NCI-H510A (cell line): Measurements from ENCODE around the gene TRIM25.

ENCODE experiments used
- DNase-seq: peaks from one replicate; lab custom pipeline; 2025; lab: John Stamatoyannopoulos, UW

The TRIM25 gene

DNA sequence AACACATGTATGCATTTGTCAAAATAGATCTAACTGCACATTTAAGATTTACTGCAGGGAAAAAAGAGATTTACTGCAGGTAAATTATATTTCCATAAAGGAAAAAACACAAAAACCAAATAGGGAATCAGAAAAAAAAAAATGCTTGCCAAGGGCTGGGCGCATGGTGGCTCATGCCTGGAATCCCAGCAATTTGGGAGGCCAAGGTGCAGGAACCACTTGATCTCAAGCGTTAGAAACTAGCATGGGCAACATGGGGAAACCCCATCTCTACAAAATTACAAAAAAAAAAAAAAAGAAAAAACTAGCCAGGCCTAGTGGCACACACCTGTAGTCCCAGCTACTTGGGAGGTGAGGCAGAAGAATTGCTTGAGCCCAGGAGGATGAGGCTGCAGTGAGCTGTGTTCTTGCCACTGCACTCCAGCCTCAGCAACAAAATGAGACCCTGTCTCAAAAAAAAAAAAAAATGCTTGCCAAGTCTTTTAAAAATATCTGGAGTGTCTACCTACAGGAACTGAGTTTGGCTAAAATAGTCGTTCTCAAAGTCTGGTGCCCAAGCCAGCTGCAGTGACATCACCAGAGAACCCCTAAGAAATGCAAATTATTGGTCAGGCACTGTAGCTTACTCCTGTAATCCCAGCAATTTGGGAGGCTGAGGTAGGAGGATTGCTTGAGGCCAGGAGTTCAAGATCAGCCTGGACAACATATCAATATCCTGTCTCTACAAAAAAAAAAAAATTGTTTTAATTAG, 17.5 kb downstream of the TRIM25 start:
- DNase-seq, result no peak

DNA sequence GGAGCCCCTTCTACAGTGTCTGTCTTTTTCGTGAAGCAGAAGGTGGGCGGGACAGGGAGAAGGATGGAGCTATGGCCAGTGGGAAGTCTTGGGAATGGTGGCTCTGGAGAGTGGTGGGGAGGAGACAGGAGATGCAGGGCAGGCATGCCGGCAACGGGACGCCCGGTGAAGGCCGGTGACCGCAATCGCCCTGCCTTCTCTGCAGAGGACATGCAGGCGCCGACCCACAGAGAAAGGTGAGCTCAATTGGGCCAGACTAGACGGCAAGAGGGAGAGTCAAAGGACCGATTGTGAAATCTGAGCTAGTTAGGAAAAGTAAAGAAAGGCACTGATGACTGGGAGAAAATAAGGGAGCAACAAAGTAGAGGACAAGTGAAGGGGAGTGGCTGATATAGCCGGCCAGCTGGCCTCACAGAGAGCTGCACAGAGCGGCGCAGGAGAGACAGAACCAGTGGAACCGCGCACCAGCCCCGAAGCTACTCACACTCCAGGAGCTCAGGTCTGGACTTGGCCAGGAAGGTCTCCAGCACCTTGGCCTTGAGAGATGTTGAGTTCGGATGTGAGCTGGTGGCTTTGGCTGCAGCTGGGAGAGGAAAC, 18.9 kb downstream of the TRIM25 start:
- DNase-seq, result no peak

DNA sequence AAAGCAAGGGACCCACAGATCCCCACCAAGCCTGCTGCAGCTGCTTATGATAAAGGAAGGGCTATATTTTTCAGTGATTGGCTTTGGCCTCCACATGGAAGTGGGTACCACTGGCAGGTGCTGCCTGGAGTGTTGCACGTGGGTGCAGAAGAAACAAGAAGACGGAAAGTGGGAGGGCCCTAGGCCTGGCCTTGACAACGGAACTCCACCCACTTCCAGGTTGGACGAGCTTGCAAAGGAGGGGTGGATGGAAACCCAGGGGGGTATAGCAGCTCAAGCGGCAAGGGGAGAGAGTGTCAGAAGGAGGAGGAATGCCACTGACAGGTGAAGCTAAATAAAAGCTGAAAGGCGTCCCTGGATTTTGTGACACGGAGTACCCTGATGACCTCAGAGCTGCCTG, 20.3 kb downstream of the TRIM25 start:
- no peak for DNase-seq

DNA sequence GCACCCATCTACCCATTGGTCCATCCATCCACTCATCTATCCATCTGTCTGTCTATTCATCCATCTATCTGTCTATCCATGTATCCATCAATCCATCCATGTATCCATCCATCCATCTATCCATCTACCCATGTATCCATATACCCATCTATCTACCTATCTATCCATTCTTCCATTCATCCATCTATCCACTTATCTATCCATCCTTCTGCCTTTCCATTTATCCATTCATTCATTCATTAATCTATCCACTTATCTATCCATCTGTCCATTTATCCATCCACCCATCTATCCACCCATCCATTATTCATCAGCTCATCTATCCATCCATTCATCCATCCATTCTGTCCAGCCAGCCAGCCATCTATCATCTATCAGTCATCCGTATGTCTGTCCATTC, 21.5 kb downstream of the TRIM25 start:
- DNase-seq, result no peak

DNA sequence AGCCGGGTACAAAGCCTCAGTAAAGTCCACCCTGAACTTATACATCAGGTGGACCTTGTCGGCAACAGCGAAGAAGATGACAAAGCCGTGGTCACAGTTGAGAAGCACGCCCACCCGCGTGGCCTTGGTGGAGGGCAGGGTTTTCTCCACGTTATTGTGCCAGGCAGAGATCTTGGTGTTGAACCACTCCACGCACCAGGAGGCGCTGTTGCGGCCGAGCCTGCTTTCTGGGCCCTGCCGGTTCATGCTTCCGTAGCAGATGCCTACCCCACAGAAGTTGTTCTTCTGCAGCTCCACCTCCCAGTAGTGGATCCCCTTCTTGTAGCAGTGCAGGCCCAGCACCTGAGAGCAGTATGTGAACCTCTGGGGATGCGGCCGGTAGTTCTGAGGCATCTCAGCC, 22.1 kb downstream of the TRIM25 start:
- no peak for DNase-seq

DNA sequence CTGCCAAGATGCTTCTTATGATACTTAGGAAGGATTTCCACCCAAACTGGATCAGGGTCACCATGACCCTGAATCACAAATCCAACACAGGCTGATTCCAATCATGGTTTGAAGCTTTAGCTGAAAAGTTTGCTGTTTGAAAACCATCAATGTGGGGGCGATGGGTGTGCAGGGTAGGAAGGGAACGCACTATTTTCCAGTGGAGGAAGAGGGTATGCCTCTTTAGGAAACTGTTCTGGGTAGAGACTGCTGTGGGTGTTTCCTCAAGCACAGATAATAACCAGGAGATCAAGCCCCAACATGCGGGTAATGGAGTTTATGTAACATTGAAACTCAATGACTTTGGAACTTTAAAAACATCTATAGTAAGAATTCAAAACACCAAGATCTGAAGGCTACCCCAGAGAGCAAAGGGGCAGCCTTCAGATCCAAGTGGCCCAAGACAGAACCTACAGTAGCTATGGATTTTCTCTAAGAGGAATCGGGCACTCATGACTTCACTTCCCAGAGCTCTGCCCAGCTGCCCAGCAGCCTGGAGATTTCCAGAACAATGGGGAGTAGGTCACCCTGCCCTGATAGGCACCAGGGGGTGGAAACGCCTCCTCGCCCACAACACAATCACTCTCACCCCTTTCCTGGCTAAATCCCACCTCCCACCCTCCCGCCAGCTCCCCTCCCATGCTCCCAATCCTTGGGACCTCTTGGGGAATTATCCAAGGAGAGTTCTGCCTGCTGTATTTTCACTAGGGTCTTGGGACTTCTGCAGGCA, 22.8 kb downstream of the TRIM25 start:
- DNase-seq, result no peak

DNA sequence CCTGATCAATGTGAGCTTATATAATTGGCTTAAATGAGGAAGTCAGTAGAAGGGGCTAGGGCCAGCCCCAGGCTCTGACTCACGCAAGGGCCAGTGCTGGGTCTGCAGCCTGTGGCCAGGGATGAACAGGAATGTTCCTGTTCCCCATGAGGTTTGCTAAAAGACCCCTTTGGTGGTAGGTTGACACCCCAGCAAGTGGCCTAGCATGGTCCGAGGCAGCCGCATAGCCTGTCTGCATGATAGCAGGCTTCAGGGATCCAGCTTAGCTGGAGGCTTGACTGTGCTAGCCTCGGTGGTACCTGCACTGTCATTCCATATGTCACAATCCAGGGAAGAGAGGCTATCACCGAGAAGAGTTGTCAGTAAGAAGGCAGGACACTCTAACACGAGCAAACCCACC, 23.5 kb downstream of the TRIM25 start:
- no peak for DNase-seq

DNA sequence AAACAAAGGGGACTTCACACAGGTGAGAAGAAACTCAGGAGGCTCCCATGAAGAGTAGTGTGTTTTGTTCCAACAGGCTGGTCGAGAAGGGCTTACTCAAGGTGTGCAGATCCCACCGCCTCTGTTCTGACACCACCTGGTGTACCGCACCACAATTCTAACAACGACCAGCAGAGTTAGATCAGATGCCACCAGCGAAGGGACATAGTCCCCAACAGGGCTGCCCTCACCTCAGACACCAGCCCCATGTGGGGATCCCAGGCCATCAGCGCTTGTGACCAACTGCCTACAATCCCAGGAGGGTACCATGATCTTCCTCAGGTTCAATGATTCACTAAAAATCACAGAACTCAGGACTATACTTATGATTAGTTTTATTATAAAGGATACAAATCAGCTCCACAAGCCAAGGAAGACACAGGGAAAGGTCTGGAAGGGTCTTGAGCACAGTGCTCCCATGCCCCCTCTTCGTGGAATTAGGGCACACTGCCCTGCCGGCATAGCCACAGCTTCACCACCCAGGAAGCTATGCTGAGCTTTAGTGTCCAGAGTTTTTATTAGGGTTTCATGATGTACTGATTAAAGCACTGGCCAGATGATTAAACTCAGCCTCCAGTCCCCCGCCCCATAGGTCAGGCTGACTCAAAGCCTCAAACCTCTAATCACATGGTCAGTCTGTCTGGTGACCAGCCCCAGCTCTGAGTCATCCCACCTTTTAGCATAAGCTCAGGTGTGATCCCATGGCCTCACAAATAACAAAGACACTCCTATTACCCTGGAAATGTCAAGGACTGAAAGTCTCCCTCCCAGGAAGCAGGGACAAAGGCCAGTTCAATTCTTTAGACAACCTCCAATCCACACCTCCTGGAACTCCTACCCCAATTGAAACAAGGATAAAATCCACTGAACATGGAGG, 26.0 kb downstream of the TRIM25 start:
- DNase-seq, result no peak

DNA sequence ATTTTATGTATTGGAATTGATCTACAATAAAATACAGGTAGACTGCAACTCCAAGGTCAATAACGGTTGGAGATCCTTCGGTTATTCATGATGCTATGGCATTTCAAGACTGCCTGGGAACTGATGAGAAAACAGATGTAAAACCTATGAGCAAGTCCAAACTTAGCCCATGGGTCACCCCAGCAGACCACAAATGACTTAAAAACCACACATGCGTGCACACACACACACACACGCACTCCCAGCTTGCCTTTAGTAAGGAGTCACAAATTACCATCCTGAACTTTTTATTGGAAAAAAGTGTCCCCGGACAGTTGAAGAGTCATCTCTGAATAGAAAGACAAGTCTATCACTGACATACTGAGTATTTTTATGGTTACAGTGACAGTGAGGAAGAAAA, 26.7 kb downstream of the TRIM25 start:
- DNase-seq, result no peak

DNA sequence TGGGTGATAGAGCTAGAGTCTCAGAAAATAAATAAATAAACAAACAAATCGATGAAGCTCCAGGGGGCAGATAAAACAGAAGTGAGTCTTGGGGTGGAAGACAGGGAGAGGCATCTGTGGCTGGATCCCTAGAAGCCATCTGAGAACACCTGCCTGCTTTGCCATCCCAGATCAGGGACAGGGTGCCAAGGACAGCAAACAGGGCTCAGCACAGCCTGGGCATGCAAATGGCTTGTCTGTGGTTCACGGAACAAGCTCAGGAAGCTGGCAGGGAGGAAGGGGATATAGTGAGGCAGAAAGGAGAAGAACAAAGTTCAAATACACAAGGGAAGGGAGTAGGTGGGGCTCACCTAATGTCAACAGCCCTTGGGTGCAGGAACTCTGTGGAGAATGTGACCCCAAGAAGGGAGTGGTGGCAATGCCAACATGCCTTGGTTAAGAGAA, 27.5 kb downstream of the TRIM25 start:
- DNase-seq, result no peak

DNA sequence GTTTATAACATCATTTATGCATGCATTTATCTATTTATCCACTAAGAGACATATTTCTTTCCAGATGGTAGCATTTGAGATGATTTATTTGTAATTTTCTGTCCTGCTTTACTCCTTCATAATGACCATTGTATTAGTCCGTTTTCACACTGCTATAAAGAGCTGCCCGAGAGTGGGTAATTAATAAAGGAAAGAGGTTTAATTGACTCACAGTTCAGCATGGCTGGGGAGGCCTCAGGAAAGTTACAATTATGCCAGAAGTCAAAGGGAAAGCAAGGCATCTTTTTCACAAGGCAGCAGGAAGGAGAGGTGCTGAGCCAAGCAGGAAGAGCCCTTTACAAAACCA, 28.6 kb downstream of the TRIM25 start:
- DNase-seq, result no peak

DNA sequence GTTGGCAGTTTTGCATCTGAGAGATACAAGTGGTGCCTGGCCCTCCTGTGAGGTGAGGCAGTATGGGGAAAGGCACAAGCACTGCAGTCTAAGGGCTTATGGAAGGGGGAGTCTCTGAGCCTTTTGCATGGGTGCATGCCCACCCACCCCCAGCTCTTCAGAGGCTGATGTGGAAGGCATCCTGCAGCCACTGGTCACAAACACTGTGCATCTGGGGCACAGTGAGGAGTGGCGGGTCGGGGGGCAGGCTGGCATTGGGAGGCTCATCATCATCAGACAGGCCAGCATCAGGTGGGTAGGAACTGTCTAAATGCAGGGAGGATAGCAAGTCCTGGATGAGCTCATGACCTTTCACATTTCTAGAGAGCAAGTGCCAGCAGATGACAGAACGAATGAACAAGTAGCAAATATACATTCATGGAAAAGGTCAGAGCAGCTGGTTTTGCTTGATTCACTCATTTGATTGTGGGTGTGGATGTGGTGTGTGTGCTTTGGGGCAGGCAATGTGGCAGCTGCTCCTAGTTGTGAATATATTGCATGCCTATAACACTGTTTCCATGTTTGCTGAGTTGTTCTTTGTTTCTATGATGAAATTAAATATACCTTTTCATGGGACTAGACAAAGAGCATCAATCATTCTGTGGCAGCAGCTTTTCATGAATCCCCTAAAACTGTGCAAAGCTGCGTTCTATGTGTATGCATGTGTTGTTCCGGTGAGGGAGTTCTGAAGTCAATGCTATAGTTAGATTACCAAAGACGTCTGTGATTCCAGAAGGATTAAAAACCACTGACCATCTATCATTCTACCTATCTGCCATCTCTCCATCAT, 29.2 kb downstream of the TRIM25 start:
- DNase-seq, result no peak

DNA sequence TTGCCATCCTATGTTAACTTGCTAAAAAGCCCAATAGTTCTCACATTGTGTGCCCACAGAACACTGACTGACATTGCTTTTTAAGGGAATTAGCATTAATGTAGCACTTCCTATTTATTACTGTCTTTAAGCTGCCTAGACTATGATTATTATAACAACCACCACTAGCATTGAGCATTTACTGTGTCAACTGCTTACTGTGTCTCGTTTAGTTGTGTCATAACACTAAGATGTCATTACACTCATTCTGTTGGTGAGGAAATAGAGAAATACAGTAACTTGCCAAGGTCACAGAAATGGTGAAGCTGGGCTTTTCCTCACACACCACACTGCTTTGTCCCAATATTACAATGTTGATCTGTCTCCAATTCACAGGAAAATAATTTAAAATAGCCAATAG, 30.2 kb downstream of the TRIM25 start:
- no peak for DNase-seq

DNA sequence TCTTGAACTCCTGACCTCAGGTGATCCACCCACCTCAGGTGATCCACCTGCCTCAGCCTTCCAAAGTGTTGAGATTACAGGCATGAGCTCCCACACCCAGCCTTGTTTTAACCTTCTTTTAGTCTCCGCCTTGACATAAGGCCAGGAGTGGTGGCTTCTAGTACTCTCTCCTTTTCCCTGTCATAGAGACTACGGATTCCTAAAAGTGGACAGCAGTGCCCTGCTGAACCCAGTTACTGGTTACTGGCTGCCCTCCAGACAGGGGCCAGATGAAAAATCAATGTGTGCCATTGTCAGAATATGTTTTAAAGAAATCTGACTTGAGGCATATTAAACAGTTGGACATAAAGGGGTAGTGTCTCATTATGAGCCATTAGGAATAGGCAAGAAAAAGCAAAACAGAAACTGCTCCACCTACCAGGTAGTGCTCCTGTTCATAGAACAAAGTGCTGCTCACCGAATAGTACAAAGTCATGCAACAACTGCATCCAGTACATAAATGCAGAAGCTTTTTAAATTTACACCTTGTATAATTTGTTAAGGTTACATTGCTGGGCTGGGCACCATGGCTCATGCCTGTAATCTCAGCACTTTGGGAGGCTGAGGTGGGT, 32.1 kb downstream of the TRIM25 start:
- DNase-seq, result no peak

DNA sequence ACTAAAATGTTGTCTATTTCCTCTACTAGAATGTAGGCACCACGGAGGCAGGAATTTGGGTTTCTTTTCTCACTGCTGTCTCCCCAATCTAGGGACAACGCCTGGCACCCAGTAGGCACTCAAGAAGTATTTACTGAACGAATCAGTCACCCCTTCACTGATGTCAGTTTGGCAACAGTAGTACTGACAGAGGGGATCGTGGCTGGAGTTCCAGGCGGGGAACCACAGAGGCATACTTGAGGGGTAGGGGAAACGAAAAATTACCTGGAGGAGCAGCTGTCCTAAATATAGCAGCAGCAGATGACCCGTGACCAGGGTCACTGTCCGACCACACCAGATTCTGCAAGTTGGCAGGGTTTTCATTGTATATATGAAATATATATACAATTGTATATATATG, 33.3 kb downstream of the TRIM25 start:
- DNase-seq, result no peak

DNA sequence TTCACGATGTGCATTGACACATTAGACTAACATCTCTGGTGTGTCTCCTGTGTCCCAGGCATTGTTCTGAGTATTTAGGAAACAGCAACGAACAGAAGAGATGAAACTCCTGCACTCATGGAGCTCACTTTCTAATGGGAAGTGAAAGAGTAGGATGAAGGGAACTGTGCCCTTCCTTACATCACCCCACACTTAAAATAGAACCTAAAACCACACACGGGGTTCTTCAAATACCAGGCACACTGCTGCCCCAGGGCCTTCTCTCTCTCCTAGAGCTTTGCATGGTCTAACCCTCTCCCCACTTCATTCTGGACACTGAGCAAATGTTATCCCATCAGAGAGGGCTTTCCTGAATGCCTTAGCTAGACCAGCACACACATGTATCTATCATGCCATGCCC, 33.7 kb downstream of the TRIM25 start:
- no peak for DNase-seq

DNA sequence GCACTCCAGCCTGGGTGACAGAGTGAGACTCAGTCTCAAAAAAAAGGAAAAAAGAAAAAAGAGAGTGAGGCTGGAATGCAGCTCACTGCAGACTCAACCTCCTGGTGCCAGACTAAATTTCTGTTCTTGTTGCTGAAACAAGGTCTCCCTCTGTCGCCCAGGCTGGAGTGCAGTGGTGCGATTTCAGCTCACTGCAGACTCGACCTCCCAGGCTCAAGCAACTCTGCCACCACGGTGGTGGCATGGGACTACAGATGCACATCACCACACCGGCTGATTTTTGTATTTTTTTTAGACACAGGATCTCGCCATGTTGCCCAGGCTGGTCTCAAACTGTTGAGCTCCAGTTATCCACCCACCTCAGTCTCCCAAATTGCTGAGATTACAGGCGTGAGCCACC, 34.6 kb downstream of the TRIM25 start:
- no peak for DNase-seq

DNA sequence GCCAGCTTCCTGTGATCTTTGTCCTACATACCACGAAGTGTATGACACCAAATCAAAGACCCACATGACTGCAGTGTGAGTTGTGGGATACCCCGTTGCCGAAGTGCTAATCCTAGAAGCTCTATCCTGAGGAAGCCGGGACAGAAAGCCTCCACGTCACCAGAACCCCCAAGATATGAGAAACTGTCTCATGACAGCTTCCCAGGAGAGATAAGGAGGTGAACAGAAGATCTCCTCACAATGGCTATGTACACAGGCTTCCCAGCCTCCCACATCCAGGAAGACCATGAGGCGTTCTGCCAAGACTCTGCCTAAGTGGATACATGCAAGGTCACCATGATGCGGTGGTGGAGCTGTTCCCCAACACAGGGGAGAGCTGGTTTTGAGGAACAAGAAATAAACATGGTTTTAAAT, 37.1 kb downstream of the TRIM25 start:
- no peak for DNase-seq

DNA sequence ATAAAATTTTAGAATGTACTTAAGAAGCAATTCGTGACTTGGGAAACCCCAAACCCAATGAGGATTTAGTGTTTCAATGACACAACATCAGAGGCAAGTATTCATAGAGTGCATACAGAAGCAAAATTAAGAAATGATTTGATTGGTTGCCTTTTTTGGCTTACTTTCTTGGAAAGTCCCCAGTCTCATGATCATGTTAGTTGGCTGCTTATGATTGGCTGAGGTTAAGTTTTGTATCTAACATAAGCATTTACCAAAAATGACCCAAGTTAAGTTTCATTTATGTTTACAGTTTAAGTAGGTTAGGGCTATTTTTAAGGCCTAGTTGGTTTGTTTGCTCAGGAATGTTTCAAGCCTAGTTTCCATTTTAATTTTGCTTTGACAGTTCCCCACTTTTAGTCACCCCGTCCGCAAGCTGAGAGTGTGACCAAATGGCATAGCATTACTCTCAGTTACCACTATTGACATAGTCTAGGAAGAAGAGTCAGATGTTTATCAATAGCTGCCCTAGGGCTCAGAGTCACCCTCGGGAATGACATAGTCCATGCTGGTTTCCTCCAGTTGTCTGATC, 43.7 kb downstream of the TRIM25 start:
- DNase-seq, result no peak

DNA sequence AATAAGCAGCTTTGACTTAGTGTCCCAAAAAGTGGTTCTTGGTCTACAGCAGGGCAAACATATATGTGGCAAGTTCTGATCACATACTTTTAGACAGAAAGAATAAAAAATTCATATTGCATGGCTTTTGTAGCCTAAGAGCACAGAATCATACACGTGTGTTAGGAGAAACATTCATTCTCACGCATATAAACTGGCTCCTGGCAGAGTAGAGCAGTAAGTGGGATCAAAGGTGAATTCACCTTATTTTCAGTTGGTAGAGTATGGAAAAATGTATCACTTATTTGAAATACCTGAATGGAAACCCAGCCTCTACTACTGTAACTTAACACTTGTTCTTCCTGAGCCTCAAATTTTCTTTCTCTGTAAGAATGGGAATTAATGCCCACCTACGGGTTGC, 45.1 kb downstream of the TRIM25 start:
- no peak for DNase-seq

DNA sequence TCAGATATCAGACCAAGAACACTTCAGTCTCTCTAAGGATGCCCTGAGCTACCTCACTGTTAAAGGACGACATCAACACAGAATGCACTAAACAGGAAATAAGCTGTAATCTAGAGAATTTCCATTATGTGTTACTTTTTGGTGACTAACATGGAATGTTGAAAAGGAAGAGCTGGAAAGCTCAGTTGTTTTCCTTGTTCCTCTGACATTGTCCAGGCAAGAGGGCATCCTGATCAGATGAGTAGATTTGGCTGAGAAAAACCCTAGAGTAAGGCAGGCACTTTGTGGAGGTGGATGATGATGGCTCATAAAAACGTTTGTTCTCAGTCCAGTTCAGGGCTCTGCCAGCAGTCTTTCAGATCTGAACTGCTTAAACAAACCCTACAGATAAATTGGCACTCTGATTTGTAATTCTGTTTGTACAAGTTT, 45.9 kb downstream of the TRIM25 start:
- DNase-seq, result no peak
